GDM1 (cell line): ENCODE data around the gene PODXL.

Experiments
- DNase-seq: peaks from one replicate; lab custom pipeline; 2025; lab: John Stamatoyannopoulos, UW

PODXL gene

GRCh38 chr7:131556053-131556908, at the start of gene PODXL:
TSS of gene PODXL (minus strand) at chr7:131556628. CDS start at chr7:131556359, 269 bp downstream.
- DNase-seq: peak; percentile 71

GRCh38 chr7:131605280-131605878, 49.0 kb upstream of the PODXL start:
- no peak for DNase-seq

- no peak for DNase-seq
Measured at GRCh38 chr7:131604841-131605279, 48.4 kb upstream of the PODXL start.

- DNase-seq: no peak
Measured at GRCh38 chr7:131603932-131604331, 47.5 kb upstream of the PODXL start.

- DNase-seq: no peak
Measured at GRCh38 chr7:131602994-131603372, 46.6 kb upstream of the PODXL start.

- no peak for DNase-seq
Measured at GRCh38 chr7:131602304-131602993, 46.0 kb upstream of the PODXL start.

GRCh38 chr7:131600085-131600881, 43.9 kb upstream of the PODXL start:
- DNase-seq: no peak

GRCh38 chr7:131596785-131597184, 40.4 kb upstream of the PODXL start:
- no peak for DNase-seq

- no peak for DNase-seq
Measured at GRCh38 chr7:131595699-131596098, 39.3 kb upstream of the PODXL start.

- no peak for DNase-seq
Measured at GRCh38 chr7:131591687-131592319, 35.4 kb upstream of the PODXL start.

- DNase-seq: no peak
Measured at GRCh38 chr7:131587315-131587923, 31.0 kb upstream of the PODXL start.

- no peak for DNase-seq
Measured at GRCh38 chr7:131586759-131587158, 30.3 kb upstream of the PODXL start.

- DNase-seq: no peak
Measured at GRCh38 chr7:131586259-131586658, 29.8 kb upstream of the PODXL start.

GRCh38 chr7:131583430-131583829, 27.0 kb upstream of the PODXL start:
- no peak for DNase-seq

- no peak for DNase-seq
Measured at GRCh38 chr7:131581241-131582051, 25.0 kb upstream of the PODXL start.

GRCh38 chr7:131578602-131579001, 22.2 kb upstream of the PODXL start:
- no peak for DNase-seq

- no peak for DNase-seq
Measured at GRCh38 chr7:131574741-131575140, 18.3 kb upstream of the PODXL start.

- no peak for DNase-seq
Measured at GRCh38 chr7:131570401-131570800, 14.0 kb upstream of the PODXL start.

GRCh38 chr7:131568970-131569369, 12.5 kb upstream of the PODXL start:
- no peak for DNase-seq

- no peak for DNase-seq
Measured at GRCh38 chr7:131568510-131568909, 12.1 kb upstream of the PODXL start.
